NCI-H446 treated with DMSO at 0.1 percent for 48 hours (cell line): ENCODE data around the gene ARFGAP1.

Experiments
- DNase-seq: peaks from one replicate; lab custom pipeline; 2025; lab: John Stamatoyannopoulos, UW

ARFGAP1 gene

DNA sequence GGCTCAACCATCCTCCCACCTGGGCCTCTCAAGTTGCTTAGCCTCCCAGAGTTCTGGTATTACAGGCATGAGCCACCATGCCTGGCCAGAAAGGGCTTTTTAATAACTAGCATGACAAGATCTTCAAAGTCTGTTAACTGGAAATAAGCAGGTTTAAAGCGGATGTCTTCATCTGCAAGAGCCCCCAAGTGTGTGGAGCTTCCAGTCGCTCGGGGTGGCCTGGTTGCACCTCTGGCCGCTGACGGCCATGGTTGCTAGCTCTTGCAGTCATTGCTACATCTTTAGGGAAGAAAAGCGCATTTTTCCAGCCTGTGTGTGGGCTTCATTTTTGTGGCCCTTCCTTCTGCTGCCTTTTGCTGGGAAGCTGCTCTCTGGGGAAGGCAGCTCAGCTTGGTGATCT lies 7.8 kb downstream of the ARFGAP1 start:
- no peak for DNase-seq

DNA sequence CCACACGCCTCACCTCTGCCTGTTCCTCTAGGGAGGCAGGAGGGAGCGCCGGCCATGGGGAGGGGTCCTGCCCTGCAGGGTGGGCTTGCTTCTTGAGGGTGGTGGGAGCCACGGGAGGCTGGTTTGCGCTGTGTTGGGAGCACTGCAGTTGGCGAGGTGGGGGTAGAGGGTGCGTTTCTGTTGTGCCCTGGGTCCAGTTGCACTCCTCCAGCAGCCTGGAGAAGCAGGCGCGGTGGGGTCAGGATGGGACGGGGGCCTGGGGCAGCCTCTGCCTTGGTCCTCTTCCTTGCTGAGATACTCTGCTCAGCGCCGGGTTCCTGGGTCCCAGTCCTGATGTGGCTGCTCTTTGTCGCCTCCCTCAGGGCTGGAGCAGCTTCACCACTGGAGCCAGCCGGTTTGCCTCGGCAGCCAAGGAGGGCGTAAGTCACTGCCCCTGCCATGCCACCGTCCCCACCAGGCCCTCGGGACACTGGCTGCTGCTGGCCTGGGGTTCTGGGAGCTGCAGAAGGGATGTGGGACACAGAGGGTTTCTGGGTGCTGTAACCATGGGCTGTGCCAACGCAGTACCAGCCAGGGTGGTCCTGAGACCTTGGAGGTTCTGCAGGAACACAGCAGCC lies 8.4 kb downstream of the ARFGAP1 start:
- no peak for DNase-seq

DNA sequence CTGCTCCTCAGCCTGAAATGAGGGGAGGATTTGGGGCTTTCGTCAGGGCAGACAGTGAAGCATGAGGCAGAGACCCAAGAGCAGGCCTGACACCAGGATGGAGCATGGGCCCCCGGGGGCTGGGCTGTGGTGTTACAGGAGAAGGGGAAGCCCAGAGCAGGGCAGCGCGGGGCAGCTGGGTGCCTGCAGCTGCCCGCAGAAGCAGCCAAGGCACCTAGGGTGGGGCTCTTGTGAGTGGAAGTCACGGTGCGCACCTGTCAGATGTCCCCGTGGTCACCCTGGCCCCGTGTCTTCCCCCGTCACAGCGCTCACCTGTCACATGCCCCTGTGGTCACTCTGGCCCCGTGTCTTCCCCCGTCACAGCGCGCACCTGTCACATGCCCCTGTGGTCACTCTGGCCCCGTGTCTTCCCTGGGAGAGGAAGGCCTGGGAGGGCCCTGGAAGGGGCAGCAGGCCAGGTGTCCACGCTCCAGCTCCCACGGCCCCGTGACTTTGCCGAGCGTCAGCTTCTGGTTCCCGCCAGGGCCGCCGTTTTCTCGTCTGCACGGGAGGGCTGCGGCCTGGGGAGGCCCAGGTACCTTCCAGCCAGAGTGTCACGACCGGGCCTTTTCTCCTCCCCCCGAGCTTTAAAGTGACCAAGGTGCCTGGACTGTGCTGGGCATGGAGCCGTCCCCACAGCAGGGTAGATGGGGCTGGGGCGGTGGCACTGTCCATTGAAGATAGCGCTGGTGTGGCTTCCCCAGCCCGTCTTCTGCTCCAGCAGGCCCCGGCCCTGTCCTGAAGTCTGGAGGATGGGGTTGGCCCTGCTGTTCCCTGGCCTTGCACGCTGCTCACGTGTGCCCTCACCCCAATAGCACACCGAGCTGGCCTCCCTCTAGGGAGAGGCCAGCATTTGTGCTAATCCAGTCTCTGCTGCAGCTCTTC lies 9.4 kb downstream of the ARFGAP1 start:
- no peak for DNase-seq

DNA sequence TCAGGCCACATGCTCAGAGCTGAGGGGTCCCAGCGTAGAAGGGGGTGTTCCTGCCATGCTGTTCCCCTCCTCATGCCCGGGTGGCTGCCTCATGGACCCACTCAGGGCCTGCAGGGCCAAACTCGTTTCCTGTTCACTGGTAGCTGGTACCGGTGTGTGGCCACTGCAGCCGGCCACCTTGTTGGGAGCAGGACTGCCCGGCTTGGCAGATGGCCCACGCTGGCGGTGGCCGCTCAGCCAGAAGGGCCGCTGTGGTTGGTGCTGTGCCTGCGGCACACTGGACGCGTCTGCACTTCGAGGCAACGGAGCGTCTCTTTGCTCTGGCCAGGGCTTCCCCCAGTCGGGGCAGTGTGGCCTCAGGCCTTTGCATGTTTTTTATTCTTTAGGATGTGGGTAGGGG lies 10.3 kb downstream of the ARFGAP1 start:
- no peak for DNase-seq

DNA sequence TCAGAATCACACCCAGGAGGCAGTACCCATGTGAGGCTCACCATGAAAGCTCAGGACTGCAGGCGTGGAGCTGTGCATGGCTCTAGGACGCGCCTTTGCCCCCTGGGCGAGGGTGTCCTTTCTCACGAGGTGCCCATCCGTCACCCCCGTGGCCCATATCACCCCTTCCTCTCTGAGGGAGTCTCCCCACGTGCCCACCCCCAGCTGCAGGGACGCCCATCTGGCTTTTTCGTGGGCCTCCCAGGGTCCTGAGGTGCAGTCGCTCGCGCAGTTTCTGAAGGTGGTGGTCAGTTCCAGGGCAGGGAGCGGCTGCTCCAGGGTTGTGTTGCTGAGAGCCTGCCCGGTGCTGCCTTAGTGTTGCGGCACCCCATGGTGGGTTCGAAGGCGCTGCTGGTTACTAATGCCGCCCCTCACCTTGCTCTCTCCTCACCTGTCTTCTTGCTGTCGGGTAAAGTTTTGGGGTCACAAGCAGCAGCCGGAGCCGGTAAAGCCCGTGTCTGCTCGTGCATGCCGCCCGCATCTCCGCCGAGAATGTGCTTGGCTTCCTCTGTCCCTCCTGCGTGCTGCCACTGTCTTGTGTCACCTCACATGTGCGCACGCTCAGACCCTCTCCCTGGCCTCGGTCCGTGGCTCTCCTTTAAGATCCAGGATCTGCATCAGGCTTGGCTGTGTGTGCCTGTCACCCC lies 10.9 kb downstream of the ARFGAP1 start:
- no peak for DNase-seq

DNA sequence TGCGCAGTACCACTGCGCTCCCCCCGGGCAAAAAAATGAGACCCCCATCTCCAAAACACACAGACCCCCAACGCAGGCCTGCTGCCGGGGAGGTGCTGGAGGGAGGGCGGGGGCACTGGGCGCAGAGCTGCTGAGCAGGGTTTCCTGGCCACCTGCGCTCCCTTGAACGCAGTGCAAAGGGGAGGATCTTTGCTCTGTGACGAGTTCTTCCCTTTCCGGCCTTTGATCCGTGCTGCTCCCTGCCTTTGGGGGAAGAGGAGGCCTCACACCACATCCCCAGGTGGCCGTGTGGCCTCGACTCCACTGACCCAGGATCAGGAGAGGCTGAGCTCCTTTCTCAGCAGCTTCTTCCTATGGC lies 11.4 kb downstream of the ARFGAP1 start:
- DNase-seq: no peak

DNA sequence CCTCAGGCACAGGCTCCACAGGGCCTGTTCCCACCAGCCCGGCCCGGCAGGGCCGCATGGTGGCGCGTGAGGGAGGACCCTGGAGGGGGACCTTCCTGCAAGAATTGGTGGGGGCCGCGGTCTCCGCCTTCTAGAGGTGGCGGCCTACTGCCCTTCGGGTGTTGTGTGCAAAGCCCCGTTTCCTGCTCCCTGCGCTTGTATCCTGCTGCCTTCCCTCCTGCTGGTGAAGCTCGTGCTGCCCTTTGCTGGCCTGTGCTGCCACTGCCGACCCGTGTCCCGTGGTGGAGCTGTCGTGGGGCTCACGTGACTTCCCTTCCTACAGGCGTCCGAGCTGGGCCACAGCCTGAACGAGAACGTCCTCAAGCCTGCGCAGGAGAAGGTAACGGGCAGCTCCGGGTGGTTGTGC lies 11.9 kb downstream of the ARFGAP1 start:
- DNase-seq: no peak

DNA sequence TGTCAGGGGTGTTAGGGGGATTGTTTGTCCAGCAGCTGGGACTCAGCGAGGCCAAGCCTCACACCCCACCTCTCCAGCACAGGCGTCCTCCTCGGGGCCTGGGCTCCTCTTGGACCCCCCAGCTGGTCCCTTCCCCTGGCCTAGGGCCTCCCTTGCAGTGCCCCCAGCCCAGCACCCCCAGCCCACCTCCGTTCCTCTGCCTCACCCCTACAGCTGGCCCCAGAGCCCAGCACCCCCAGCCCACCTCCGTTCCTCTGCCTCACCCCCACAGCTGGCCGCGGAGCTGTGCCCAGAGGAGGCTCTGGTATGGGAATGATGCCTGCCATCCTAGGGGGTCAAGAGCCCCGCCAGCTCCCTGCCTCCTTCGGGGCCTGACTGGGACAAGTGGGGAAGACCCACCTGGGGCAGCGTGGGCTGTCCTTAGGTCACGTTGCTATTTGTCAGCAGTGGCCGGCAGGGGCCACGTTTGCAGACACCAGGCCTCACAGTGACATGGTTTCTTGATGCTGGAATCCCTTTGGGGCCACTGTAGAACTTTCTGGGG lies 12.4 kb downstream of the ARFGAP1 start:
- no peak for DNase-seq

DNA sequence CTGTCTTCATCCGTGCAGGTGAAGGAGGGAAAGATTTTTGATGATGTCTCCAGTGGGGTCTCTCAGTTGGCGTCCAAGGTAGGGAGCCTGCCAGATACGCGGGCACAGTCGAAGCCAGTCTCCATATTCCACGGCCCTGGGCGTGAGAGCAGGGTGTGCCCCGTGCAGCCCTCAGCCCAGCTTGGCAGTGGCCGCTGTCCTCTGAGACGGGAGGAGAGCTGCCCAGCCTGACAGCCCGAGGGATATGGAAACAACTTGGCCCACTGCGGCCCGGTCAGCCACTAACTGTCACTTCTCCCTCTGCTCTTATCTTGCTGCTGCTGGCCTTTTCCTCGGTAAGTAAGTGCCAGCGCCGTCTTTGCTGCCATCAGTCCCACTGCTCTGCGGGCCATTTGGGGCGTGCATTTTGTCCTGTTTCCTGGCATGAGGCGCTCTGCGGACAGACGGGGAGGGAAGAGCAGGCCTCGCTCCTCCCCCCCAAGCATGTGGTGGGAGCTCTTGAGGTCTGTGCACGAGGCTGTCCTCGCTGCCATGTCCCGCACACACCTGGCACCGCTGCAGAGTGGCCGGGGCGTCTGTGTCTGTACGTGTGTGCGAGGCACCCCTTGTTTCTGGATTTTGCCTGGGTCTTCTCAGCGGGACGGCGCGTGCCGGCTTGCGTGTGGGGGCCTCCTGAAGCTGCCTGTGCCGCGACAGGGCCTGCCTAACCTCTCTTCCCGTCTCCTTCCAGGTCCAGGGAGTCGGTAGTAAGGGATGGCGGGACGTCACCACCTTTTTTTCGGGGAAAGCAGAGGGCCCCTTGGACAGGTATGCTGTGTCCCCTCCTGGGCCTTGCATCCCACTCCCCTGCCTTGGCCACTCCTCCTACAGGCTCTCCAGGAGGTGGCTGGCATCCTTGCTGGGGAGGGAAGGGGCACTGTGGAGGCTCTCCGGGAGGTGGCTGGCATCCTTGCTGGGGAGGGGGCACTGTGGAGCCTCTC lies 13.3 kb downstream of the ARFGAP1 start:
- no peak for DNase-seq

DNA sequence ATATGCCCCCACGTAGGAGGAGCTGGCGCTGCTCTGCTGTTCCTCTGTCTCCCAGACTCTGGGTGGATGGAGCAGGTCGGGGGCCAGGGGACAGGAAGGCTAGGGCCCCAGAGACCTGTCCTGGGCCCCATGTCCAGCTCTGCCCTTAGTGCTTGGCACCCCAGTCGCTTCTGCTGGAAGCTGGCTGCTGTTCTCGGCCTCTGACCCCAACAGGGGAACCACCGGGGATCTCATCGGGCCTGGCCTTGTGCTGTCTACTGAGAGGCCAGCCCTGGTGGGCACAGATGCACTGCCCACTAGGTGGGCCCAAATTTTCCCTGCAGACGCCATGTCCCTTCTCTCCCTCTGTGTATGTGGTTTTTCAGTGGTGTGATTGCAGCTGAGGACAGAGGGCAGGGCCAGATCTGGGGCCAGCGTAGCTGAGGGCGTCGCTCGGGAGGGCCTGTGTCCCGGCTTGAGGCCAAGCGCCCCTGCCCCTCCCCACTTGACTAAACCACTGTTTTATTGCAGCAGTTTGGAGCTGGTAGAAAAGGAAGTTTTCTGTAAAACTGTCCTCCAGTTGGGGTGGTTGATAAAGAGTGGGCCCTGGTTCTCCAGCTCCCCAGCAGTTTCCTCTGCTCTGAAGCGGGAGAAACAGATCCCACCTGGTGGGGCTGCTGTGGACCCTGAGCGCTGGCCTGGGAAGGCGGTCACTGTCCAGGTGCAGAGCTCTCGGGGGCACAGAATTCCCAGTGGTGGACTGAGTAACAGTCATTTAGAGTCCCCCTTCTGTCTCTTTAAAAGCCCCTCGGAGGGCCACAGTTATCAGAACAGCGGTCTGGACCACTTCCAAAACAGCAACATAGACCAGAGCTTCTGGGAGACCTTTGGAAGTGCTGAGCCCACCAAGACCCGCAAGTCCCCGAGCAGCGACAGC lies 14.4 kb downstream of the ARFGAP1 start:
- no peak for DNase-seq

DNA sequence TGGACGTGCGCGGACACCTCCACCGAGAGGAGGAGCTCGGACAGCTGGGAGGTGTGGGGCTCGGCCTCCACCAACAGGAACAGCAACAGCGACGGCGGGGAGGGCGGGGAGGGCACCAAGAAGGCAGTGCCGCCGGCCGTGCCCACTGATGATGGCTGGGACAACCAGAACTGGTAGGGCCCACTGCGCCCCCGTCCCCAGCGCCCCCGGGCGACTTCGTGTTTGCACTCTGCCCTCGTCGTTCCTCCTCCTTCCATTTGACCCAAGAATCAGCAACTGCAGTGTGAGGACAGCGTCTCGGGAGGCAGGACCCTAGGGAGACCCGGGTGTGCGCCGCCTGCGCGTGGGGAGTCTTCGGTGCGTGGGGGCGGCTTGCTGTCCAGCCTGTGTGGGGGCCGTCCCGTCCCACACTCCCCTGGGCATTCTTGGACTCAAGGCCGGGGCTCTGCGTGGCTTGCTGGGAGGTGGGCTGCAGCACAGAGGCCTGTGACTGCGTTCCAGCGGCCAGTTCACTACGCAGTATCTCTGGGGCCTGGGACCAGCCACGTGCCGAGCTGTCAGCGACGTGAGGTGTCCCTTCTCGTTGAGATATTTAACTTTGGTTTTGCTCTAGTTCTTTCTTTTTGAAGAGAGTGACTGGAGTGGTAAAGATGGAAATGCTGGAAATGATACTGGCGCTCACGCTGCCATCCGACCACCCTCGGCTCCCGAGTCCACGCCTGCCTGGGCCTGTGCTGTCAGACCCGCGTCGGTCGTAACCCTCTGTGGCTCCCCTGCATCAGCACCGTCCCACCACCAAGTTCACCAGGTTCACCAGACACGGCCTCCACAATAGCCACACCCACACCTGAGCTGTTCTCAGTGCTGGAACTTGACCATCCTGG lies 15.3 kb downstream of the ARFGAP1 start:
- no peak for DNase-seq

DNA sequence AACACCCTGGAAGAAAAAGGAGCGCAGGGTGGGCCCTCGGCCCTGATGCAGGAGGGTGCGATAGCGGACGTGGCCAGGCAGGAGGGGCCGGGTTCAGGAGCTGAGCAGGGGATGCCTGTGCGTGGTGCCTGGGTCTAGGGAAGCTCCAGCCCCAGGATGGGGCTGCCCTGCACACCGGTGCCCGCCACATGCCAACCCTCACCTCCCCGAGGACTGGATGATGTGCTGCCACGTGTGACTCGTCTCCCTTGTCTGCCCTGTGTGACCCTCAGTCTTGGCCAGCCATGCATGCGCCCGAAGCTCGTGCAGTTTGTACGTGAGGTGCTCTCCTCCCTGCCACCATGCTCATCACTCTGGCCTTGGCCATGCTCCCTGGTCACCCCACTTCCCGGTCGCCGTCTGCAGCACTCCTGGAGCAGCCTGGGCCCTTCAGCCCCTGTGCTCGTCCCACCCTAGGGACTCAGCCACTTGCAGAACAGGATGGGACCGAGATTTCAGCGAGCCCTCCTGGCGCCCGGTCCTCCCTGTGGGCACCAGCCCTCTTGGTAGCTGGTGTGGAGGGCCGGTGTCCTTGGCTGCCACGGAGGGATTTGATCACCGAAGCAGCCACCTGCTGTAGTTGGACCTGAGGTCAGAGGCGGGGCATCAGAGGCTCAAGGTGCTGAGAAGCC lies 16.1 kb downstream of the ARFGAP1 start:
- DNase-seq: no peak

DNA sequence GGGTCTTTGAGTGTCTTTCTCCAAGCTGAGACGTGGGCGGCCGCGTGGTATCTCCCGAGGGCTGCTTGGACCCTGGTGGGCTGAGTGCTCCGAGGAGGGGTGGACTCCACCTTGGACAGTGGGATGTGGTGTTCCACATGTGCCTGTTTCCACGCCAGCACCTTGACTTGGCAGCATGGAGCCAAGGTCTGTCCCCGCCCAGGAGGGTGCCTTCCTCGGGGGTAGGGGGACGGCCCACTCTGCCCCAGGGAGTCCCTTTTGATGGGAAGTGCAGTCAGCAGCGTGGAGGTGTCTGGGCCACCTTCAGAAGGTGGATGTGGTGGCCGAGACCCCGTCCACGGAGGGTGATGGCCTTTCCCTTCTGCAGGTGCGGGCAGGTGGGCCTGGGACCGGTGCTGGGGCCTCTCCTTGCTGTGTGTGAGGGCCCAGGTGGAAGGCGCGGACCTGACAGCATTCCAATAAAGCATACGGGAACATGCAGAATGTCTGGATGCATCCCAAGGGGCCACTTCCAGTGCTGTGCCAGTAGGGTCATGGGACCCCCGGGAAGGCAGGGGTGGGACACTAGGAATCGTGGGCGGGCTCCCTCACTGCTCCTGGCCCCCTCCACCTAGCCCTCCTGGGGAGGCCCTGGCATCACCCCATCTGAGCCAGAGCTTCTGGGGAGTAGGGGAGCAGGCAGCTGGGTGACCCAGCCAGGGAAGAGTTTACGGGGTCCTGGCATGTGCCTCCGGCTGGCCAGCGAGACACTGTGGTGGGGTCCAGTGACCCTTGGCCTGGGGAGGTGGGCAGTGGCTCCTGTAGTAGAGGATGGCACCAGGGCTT lies 16.9 kb downstream of the ARFGAP1 start:
- no peak for DNase-seq

DNA sequence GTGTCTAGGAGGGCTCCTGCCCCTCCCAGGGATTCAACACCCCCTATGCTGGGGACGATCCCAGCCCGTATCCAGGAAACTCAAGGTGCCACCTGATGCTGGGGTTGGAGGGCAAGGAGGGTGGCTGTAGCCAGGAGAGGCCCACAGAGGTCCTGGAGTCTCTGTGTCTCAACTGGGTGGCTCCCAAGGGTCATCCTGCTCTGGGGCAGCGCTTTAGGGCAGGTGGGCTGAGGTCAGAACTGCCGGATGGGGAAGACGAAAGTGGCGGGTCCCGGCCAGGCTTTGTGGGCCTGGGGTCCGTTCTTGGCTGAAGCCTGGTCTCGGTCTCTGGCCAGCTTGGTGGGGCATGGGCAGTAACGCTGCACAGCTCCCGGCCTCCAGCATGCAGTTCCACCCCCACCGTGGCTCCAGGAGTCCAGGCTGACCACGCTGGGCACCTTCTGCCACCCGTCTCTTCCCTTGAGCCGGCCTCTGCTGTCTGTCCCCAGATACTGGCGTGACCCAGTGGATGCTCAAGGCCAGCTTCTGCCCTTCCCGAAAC lies 17.6 kb downstream of the ARFGAP1 start:
- no peak for DNase-seq

DNA sequence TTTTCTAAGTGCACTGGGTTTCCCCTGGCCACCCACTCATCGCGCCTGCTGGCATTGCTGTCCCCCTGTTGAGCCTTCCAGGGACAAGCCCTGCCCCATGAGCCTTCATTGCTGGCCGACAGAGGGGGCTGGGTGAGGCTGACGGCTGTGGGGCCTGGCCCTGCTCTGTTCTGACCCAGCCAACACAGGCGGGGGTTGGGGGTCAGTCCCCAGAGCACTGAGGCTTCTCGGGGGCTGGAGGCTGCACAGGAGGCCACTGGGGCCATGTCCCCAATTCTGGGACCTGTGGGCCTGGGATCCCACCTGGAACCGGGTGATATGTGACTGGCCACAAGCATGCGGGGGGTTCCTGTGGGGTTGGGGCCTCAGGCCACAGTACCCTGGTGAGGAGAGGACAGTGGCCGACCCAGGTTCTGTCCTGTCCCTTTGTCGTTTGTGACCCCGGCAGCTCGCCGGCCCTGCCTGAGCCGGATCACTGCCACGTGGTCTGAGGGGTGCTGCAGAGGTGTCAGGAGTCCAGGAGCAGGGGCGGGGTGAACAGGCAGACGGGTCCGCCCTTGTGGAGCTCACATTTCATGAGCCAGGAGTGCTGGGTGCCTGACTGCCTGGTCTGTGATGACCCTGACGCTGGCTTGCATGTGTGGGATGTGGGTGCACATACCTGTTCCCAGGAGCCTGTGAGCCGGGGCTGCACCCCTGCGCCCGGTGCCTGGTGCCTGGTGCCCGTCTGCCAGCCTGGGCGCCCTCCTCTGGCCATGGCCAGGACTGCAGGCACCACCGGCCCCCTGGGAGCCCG lies 18.3 kb downstream of the ARFGAP1 start:
- no peak for DNase-seq

DNA sequence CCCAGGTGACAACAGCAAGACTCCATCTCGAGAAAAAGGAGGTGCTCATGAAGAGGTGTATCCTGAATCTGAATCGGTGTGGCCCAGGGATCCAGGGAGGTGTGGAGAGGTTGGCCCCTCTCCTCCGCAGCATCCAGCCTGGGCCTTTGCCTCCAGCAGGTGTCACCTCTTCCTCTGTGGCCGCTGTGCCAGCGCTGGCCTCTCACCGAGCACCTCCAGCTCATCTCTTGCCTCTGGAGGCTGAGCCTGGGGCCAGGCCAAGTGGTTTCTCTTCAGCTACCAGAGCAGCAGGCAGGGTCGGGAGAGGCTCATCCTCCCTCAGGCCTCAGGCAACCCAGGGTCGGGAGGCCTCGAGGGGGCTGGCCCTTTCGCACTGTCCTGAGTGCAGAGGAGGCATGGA lies 19.2 kb downstream of the ARFGAP1 start:
- DNase-seq: no peak

DNA sequence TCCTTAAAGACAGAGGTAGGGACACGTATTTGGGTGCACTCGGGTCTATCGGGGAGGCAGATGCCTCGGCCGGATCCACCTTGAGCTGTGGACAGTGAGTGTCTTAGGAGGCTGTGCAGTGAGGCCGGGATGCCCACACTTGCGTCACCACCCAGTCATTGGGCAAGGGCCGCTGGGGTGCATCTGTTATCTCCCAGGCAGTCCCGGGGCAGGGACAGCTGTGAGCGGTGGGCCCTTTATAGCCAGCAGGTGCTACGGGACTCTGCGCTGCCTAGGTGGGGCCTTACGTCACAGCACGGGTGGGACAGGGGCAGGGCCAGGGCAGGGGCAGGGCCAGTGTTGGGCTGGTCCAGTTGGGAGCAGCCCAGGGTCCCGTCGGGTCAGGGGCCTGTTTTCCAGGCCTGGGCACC lies 19.7 kb downstream of the ARFGAP1 start:
- DNase-seq: no peak
